Stimulated activated naive CD8-positive, alpha-beta T cell treated with anti-CD3 and anti-CD28 coated beads, Interleukin-15, amount 100 ng/mL, for 72 hours (primary cell): ENCODE results near the gene HTR3C.
"Not testable (repeated sequence)": the region's sequence is repeated elsewhere in the genome, so short reads cannot be mapped to it uniquely, and the experiment has no call there.

Source experiments
- ATAC-seq: fragments of 150-1000 bp; cut with Tn5 transposase; 2 replicates; pipeline ENCODE4 v1.10.0; 2021; ENCODE audit warnings: mild to moderate bottlenecking, moderate library complexity
- DNase-seq, 2 donors: peaks; one replicate each; pipeline ENCODE4 v3.0.0; 2021 to 2022
- H3K27ac Mint-ChIP-seq, 2 donors: one replicate each; pipeline ENCODE4 v1.8.0; 2022; ENCODE audit warnings: mild to moderate bottlenecking in 2 of 2, mixed read lengths in 2 of 2, moderate library complexity in 2 of 2
- H3K27me3 Mint-ChIP-seq: one replicate; pipeline ENCODE4 v1.8.0; 2022; ENCODE audit warnings: mixed read lengths
- H3K4me1 Mint-ChIP-seq: one replicate; pipeline ENCODE4 v1.8.0; 2022; ENCODE audit warnings: mild to moderate bottlenecking, mixed read lengths
- H3K4me3 Mint-ChIP-seq, 2 donors: one replicate each; pipeline ENCODE4 v1.8.0; 2022; ENCODE audit warnings: mild to moderate bottlenecking in 2 of 2, mixed read lengths in 2 of 2, moderate library complexity in 1 of 2
- H3K9me3 Mint-ChIP-seq, 2 donors: one replicate each; pipeline ENCODE4 v1.8.0; 2022; ENCODE audit warnings: mixed read lengths in 2 of 2

HTR3C gene

GRCh38 chr3:184052767-184053166, at the start of gene HTR3C:
HTR3C (plus strand) TSS chr3:184053047; CDS start chr3:184053081, 34 bp downstream.
- peaks cover 7% of the 10 kb centered on the region for H3K27me3 Mint-ChIP-seq
- DNase-seq (no peak), ATAC-seq (no peak)
- no peaks in the 10 kb centered on the region for H3K4me1 Mint-ChIP-seq
- no peak within 1 kb of the TSS for H3K4me3 Mint-ChIP-seq
- no peak within 1 kb of the TSS for H3K27ac Mint-ChIP-seq
- H3K9me3 Mint-ChIP-seq = no peaks in the 10 kb centered on the region

- ATAC-seq = no peak
- H3K4me3 Mint-ChIP-seq = no peak overlapping the region
- no peak overlapping the region for H3K27ac Mint-ChIP-seq
- H3K27me3 Mint-ChIP-seq = no peaks in the 10 kb centered on the region
- no peaks in the 10 kb centered on the region for H3K9me3 Mint-ChIP-seq
- DNase-seq = no peak
- peaks cover 19% of the 10 kb centered on the region for H3K4me1 Mint-ChIP-seq
Measured at GRCh38 chr3:184003187-184003967, 49.5 kb upstream of the HTR3C start.

- H3K4me3 Mint-ChIP-seq = no peak overlapping the region
Measured at GRCh38 chr3:184004476-184004875, 48.4 kb upstream of the HTR3C start.

GRCh38 chr3:184005941-184006507, 46.8 kb upstream of the HTR3C start:
- DNase-seq (peak; percentile 5 to 16), ATAC-seq (peak; percentile 69)
- H3K27ac Mint-ChIP-seq = no peak overlapping the region
- no peaks in the 10 kb centered on the region for H3K27me3 Mint-ChIP-seq
- peak overlapping the region; percentile 40 to 55 for H3K4me3 Mint-ChIP-seq
- peaks cover 19% of the 10 kb centered on the region for H3K4me1 Mint-ChIP-seq
- no peaks in the 10 kb centered on the region for H3K9me3 Mint-ChIP-seq

More at GRCh38 chr3:184004476-184004875, 48.4 kb upstream of the HTR3C start:
- H3K27me3 Mint-ChIP-seq = no peaks in the 10 kb centered on the region
- no peak for ATAC-seq
- no peak overlapping the region for H3K27ac Mint-ChIP-seq
- DNase-seq = no peak
- no peaks in the 10 kb centered on the region for H3K9me3 Mint-ChIP-seq
- H3K4me1 Mint-ChIP-seq = peaks cover 19% of the 10 kb centered on the region

GRCh38 chr3:184007143-184007813, 45.6 kb upstream of the HTR3C start:
- not testable (repeated sequence) for H3K27me3 Mint-ChIP-seq, H3K27ac Mint-ChIP-seq, H3K4me3 Mint-ChIP-seq, H3K9me3 Mint-ChIP-seq, ATAC-seq, DNase-seq
- peaks cover 19% of the 10 kb centered on the region for H3K4me1 Mint-ChIP-seq

GRCh38 chr3:184008161-184008560, 44.7 kb upstream of the HTR3C start:
- H3K4me3 Mint-ChIP-seq = no peak overlapping the region
- ATAC-seq (no peak), DNase-seq (no peak)
- H3K27ac Mint-ChIP-seq = no peak overlapping the region
- H3K27me3 Mint-ChIP-seq = no peaks in the 10 kb centered on the region
- H3K9me3 Mint-ChIP-seq = no peaks in the 10 kb centered on the region
- H3K4me1 Mint-ChIP-seq = peaks cover 19% of the 10 kb centered on the region

GRCh38 chr3:184011230-184011876, 41.5 kb upstream of the HTR3C start:
- DNase-seq (no peak), ATAC-seq (no peak)
- Mint-ChIP-seq H3K9me3 (no peaks in the 10 kb centered on the region), H3K27me3 (no peaks in the 10 kb centered on the region), H3K4me1 (peaks cover 23% of the 10 kb centered on the region), H3K27ac (no peak overlapping the region), H3K4me3 (no peak overlapping the region)

GRCh38 chr3:184011937-184012889, 40.6 kb upstream of the HTR3C start:
- no peak for ATAC-seq
- Mint-ChIP-seq H3K9me3 (no peaks in the 10 kb centered on the region), H3K27me3 (no peaks in the 10 kb centered on the region), H3K4me3 (no peak overlapping the region), H3K27ac (no peak overlapping the region), H3K4me1 (peaks cover 23% of the 10 kb centered on the region)
- no peak for DNase-seq

- peaks cover 34% of the 10 kb centered on the region for H3K4me1 Mint-ChIP-seq
- ATAC-seq (no peak), DNase-seq (no peak)
- H3K4me3 Mint-ChIP-seq = peak overlapping the region in 1 of 2 donors; percentile 92
- H3K9me3 Mint-ChIP-seq = no peaks in the 10 kb centered on the region
- no peak overlapping the region for H3K27ac Mint-ChIP-seq
- H3K27me3 Mint-ChIP-seq = peaks cover 11% of the 10 kb centered on the region
Measured at GRCh38 chr3:184015381-184016019, 37.3 kb upstream of the HTR3C start.

GRCh38 chr3:184016169-184016570, 36.7 kb upstream of the HTR3C start:
- peaks cover 34% of the 10 kb centered on the region for H3K4me1 Mint-ChIP-seq
- ATAC-seq = no peak
- peaks cover 14% of the 10 kb centered on the region for H3K27me3 Mint-ChIP-seq
- DNase-seq = no peak
- H3K9me3 Mint-ChIP-seq = no peaks in the 10 kb centered on the region
- peak overlapping the region in 1 of 2 donors; percentile 65 for H3K27ac Mint-ChIP-seq
- H3K4me3 Mint-ChIP-seq = peak overlapping the region; percentile 17 to 92

- DNase-seq (peak; percentile 51 to 69), ATAC-seq (peak; percentile 82)
- Mint-ChIP-seq H3K27ac (peak overlapping the region; percentile 84 to 96), H3K27me3 (peaks cover 20% of the 10 kb centered on the region), H3K9me3 (no peaks in the 10 kb centered on the region), H3K4me1 (peaks cover 34% of the 10 kb centered on the region), H3K4me3 (peak overlapping the region; percentile 92 to 99)
Measured at GRCh38 chr3:184016811-184017671, 35.8 kb upstream of the HTR3C start.

- Mint-ChIP-seq H3K4me3 (peak within 1 kb of the TSS; percentile 92 to 99), H3K27me3 (peaks cover 20% of the 10 kb centered on the region), H3K9me3 (no peaks in the 10 kb centered on the region), H3K4me1 (peaks cover 34% of the 10 kb centered on the region), H3K27ac (peak within 1 kb of the TSS; percentile 84 to 96)
- DNase-seq (peak; percentile 73 to 81), ATAC-seq (peak; percentile 93)
Measured at GRCh38 chr3:184017672-184018423, 35.0 kb upstream of the HTR3C start, which contains the start of gene ABCC5. ABCC5 (minus strand) TSS chr3:184017884; CDS start chr3:184014392, 3,492 bp downstream.

- Mint-ChIP-seq H3K27me3 (peaks cover 26% of the 10 kb centered on the region), H3K9me3 (no peaks in the 10 kb centered on the region), H3K4me3 (peak overlapping the region; percentile 92 to 99), H3K27ac (peak overlapping the region in 1 of 2 donors; percentile 84), H3K4me1 (peaks cover 34% of the 10 kb centered on the region)
- DNase-seq (no peak), ATAC-seq (no peak)
Measured at GRCh38 chr3:184018424-184018973, 34.3 kb upstream of the HTR3C start.
